IMR-90 (cell line): ENCODE results near the gene LMLN. TPM values are rescaled to one million over a fixed set of nuclear protein-coding genes. Genes with fewer than 3 reads are reported as not detected.

Experiments
- ATAC-seq: fragments of 200-7000 bp; cut with Tn5 transposase; 2 replicates; pipeline ENCODE4 v1.9.1; 2020; ENCODE audit warnings: low read depth, mild to moderate bottlenecking, moderate library complexity
- BruUV-seq: library from RNA; stranded (reverse); fragments of 400-500 nt; replicated peaks from 2 replicates; lab custom pipeline; 2021; lab: Mats Ljungman, UMichigan
- CTCF ChIA-PET: fragments of 300-600 bp; formaldehyde crosslinking; extraction: SDS; loops from one replicate; lab custom pipeline; 2021; ENCODE audit warnings: antibody characterized with exemption; lab: Yijun Ruan, JAX
- POLR2A ChIA-PET: fragments of 300-600 bp; sonication (Branson Sonifier 250); formaldehyde crosslinking; loops from one replicate; lab custom pipeline; 2022; ENCODE audit warnings: antibody characterized with exemption; ENCODE audit not compliant: unreplicated experiment; lab: Charles Lee
- DNase-seq: peaks from one replicate; pipeline ENCODE4 v3.0.0; 2013
- H2AFZ ChIP-seq: replicated peaks from 2 replicates; pipeline ENCODE3; 2013; ENCODE audit warnings: low read length, mild to moderate bottlenecking; ENCODE audit not compliant: poor library complexity
- H2AK5ac ChIP-seq: 2 replicates; pipeline ENCODE4 v1.6.1; 2013; ENCODE audit warnings: low read depth, low read length, inconsistent platforms
- H2AK9ac ChIP-seq: replicated peaks from 2 replicates; pipeline ENCODE3; 2013; ENCODE audit warnings: mild to moderate bottlenecking, low read depth, low read length, moderate library complexity; ENCODE audit not compliant: poor library complexity
- H2BK120ac ChIP-seq: 2 replicates; pipeline ENCODE4 v1.6.1; 2013; ENCODE audit warnings: low read depth, low read length, inconsistent platforms
- H2BK15ac ChIP-seq: 3 replicates; pipeline ENCODE4 v1.6.1; 2013; ENCODE audit warnings: low read depth, low read length, inconsistent platforms
- H2BK20ac ChIP-seq: 2 replicates; pipeline ENCODE4 v1.6.1; 2013; ENCODE audit warnings: low read depth, mild to moderate bottlenecking, inconsistent platforms, low read length, moderate library complexity
- H2BK5ac ChIP-seq: 2 replicates; pipeline ENCODE4 v1.6.1; 2013; ENCODE audit warnings: mild to moderate bottlenecking, low read depth, low read length, inconsistent platforms; ENCODE audit not compliant: poor library complexity, severe bottlenecking
- H3K14ac ChIP-seq: replicated peaks from 2 replicates; pipeline ENCODE4 v1.6.1; 2013; ENCODE audit warnings: low read depth, low read length, inconsistent platforms
- H3K18ac ChIP-seq: 2 replicates; pipeline ENCODE4 v1.6.1; 2013; ENCODE audit warnings: low read depth, low read length, control low read depth
- H3K23ac ChIP-seq: 2 replicates; pipeline ENCODE4 v1.6.1; 2013; ENCODE audit warnings: low read depth, low read length, inconsistent platforms
- H3K27ac ChIP-seq: 2 replicates; pipeline ENCODE4 v1.5.1; 2013; ENCODE audit warnings: mild to moderate bottlenecking, control low read depth, low read length; ENCODE audit not compliant: insufficient read depth
- H3K27me3 ChIP-seq: 2 replicates; pipeline ENCODE4 v1.6.1; 2013; ENCODE audit warnings: low read length; ENCODE audit not compliant: control insufficient read depth, insufficient read depth
- H3K36me3 ChIP-seq: 2 replicates; pipeline ENCODE4 v1.6.1; 2013; ENCODE audit warnings: low read length, mixed read lengths; ENCODE audit not compliant: control insufficient read depth, insufficient read depth
- H3K4ac ChIP-seq: 2 replicates; pipeline ENCODE4 v1.6.1; 2013; ENCODE audit warnings: low read depth, low read length, inconsistent platforms
- H3K4me1 ChIP-seq: 2 replicates; pipeline ENCODE4 v1.6.1; 2013; ENCODE audit warnings: low read length, mixed read lengths; ENCODE audit not compliant: control insufficient read depth, insufficient read depth
- H3K4me2 ChIP-seq: 2 replicates; pipeline ENCODE4 v1.6.1; 2013; ENCODE audit warnings: low read depth, mild to moderate bottlenecking, control low read depth, low read length, moderate library complexity
- H3K4me3 ChIP-seq: 2 replicates; pipeline ENCODE4 v1.5.1; 2013; ENCODE audit warnings: low read depth, mild to moderate bottlenecking, control low read depth, low read length, moderate library complexity; ENCODE audit not compliant: insufficient read depth
- H3K56ac ChIP-seq: 2 replicates; pipeline ENCODE4 v1.6.1; 2013; ENCODE audit warnings: low read length, inconsistent platforms; ENCODE audit not compliant: insufficient read depth; ENCODE audit errors: extremely low read depth
- H3K79me1 ChIP-seq, 2 experiments: 2 replicates each; pipeline ENCODE4 v1.6.1; 2013; ENCODE audit warnings: low read length in 2 of 2, inconsistent platforms in 1 of 2, low read depth in 1 of 2
- H3K9ac ChIP-seq: 2 replicates; pipeline ENCODE4 v1.6.1; 2013; ENCODE audit warnings: low read depth, low read length, control low read depth
- H3K9me1 ChIP-seq: 2 replicates; pipeline ENCODE4 v1.6.1; 2013; ENCODE audit warnings: low read length, inconsistent platforms; ENCODE audit not compliant: insufficient read depth
- H3K9me3 ChIP-seq: 2 replicates; pipeline ENCODE4 v1.6.1; 2013; ENCODE audit warnings: low read length; ENCODE audit not compliant: control insufficient read depth, insufficient read depth
- H4K20me1 ChIP-seq: 2 replicates; pipeline ENCODE4 v1.6.1; 2013; ENCODE audit warnings: low read length, inconsistent platforms; ENCODE audit not compliant: insufficient read depth
- H4K5ac ChIP-seq: 2 replicates; pipeline ENCODE4 v1.6.1; 2013; ENCODE audit warnings: mild to moderate bottlenecking, low read depth, low read length, control low read depth
- H4K8ac ChIP-seq, 2 experiments: 2 replicates each; pipeline ENCODE4 v1.6.1; 2013; ENCODE audit warnings: low read depth in 2 of 2, low read length in 2 of 2, control low read depth in 1 of 2, inconsistent platforms in 1 of 2
- H4K91ac ChIP-seq: 2 replicates; pipeline ENCODE4 v1.6.1; 2013; ENCODE audit warnings: low read depth, low read length, inconsistent platforms; ENCODE audit not compliant: insufficient read depth
- BHLHE40 ChIP-seq: fragments of 150-350 bp; IDR thresholded peaks from 2 replicates; pipeline ENCODE4 v1.6.1; 2016; ENCODE audit warnings: mild to moderate bottlenecking, low read depth, low read length
- CEBPB ChIP-seq: IDR thresholded peaks from 2 replicates; pipeline ENCODE4 v1.6.1; 2012; ENCODE audit warnings: low read depth, low read length, improper control_type of control experiment
- CHD1 ChIP-seq: IDR thresholded peaks from 2 replicates; pipeline ENCODE4 v1.6.1; 2012; ENCODE audit warnings: low read depth, low read length, improper control_type of control experiment
- FOS ChIP-seq: fragments of 150-350 bp; IDR thresholded peaks from 2 replicates; pipeline ENCODE4 v1.6.1; 2016; ENCODE audit warnings: low read depth, low read length
- MAFK ChIP-seq: IDR thresholded peaks from 2 replicates; pipeline ENCODE4 v1.6.1; 2012; ENCODE audit warnings: low read depth, low read length, improper control_type of control experiment
- MAZ ChIP-seq: IDR thresholded peaks from 2 replicates; pipeline ENCODE4 v1.6.1; 2012; ENCODE audit warnings: low read depth, mild to moderate bottlenecking, low read length, improper control_type of control experiment, moderate library complexity, borderline replicate concordance
- MXI1 ChIP-seq: IDR thresholded peaks from 2 replicates; pipeline ENCODE4 v1.6.1; 2012; ENCODE audit warnings: low read depth, mild to moderate bottlenecking, low read length, moderate library complexity, borderline replicate concordance
- NFE2L2 ChIP-seq: fragments of 150-350 bp; IDR thresholded peaks from 2 replicates; pipeline ENCODE4 v1.6.1; 2016; ENCODE audit warnings: low read depth, mild to moderate bottlenecking, low read length
- POLR2A ChIP-seq: IDR thresholded peaks from 2 replicates; pipeline ENCODE4 v1.6.1; 2012; ENCODE audit warnings: mild to moderate bottlenecking, low read depth, low read length
- RAD21 ChIP-seq: IDR thresholded peaks from 2 replicates; pipeline ENCODE4 v1.6.1; 2012; ENCODE audit warnings: low read length, improper control_type of control experiment
- RCOR1 ChIP-seq: IDR thresholded peaks from 2 replicates; pipeline ENCODE4 v1.6.1; 2012; ENCODE audit warnings: mild to moderate bottlenecking, low read length, improper control_type of control experiment; ENCODE audit not compliant: insufficient replicate concordance
- RFX5 ChIP-seq: IDR thresholded peaks from 2 replicates; pipeline ENCODE4 v1.8.0; 2012; ENCODE audit warnings: low read depth, mild to moderate bottlenecking, low read length, moderate library complexity
- SMC3 ChIP-seq: fragments of 150-350 bp; IDR thresholded peaks from 2 replicates; pipeline ENCODE4 v1.6.1; 2016; ENCODE audit warnings: low read depth, mild to moderate bottlenecking, antibody characterized with exemption, low read length, moderate library complexity
- WGBS, 2 experiments: methylation state at CpG; one replicate each; pipeline versions ENCODE4 v1.1.5 to v1.1.7; 2013; ENCODE audit warnings: missing lambda C conversion rate in 2 of 2; ENCODE audit not compliant: insufficient read length in 1 of 2; ENCODE audit errors: extremely low coverage in 2 of 2; 5-methylcytosine and 5-hydroxymethylcytosine counted together
- dilution Hi-C: fragments of 300-500 bp; cut with HindIII; formaldehyde crosslinking; loops from one replicate; pipeline ENCODE4 v1.14.3; 2018; ENCODE audit warnings: low sequenced_read_pairs; ENCODE audit not compliant: unreplicated experiment
- in situ Hi-C: fragments of 300-500 bp; cut with MboI; formaldehyde crosslinking; loops from 3 replicates; pipeline ENCODE4 v1.14.3; 2019; ENCODE audit warnings: low sequenced_read_pairs, inconsistent platforms, mixed read lengths
- intact Hi-C: fragments of 100-400 bp; cut with micrococcal nuclease; formaldehyde crosslinking; loops from 2 replicates; pipeline ENCODE4 v1.10.0; 2022
- polyA plus RNA-seq, 3 experiments: library from polyadenylated mRNA; depleted of rRNA; stranded (reverse); fragments of >200 nt; gene quantifications; 2 replicates each; pipeline ENCODE4 v1.2.3, GENCODE V29; 2012; ENCODE audit warnings: low replicate concordance in 1 of 3
- total RNA-seq: library from RNA; depleted of rRNA; stranded (reverse); fragments of >200 nt; gene quantifications from 2 replicates; pipeline ENCODE4 v1.2.3, GENCODE V29; 2012
- TF ChIP-seq, protein P1 (sequence below): fragments of 150-350 bp; IDR thresholded peaks from 2 replicates; pipeline ENCODE4 v1.6.1; 2017; ENCODE audit warnings: mild to moderate bottlenecking, antibody characterized with exemption, low read length, low read depth
- TF ChIP-seq, protein P2 (sequence below): fragments of 150-350 bp; IDR thresholded peaks from 2 replicates; pipeline ENCODE4 v1.6.1; 2016; ENCODE audit warnings: low read depth, mild to moderate bottlenecking, low read length, moderate library complexity, borderline replicate concordance
- TF ChIP-seq, protein P3 (sequence below): conservative IDR thresholded peaks from 2 replicates; pipeline ENCODE4 v1.5.1; 2012; ENCODE audit warnings: mild to moderate bottlenecking, low read depth, low read length, improper control_type of control experiment

The LMLN gene
- total and polyA plus RNA-seq, 2 of the 4 experiments (the other 2 are of a cell fraction) = 3.3 to 3.9 TPM

DNA sequence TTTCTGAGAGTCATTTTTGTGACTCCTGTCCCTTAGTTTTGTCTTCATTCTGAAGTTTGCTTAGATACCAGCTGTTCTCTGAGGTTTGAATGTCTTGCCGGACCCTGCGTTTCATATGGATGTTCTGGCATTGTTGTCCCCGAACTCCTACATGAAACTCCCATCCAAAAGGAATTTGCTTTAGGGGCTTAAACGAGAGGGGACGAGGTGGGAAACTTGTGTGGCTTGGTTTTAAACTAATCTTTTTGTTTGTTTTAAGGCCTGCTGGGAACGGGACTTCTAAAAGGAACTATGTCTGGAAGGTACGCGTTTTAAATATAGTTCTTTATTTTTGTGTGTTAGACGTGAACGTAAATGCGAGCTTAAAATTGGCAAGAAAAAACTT is 9.3 kb upstream of the LMLN start:
- Histone ChIP-seq H3K4ac (peak overlapping the region; percentile 98), H2BK5ac (peak overlapping the region; percentile 98), H3K79me1 (peaks cover 17 to 40% of the 10 kb centered on the region in 2 experiments), H3K9me1 (no peaks in the 10 kb centered on the region), H3K23ac (peak overlapping the region; percentile 99), H3K9me3 (no peaks in the 10 kb centered on the region), H2BK20ac (no peak overlapping the region), H2AK9ac (peak overlapping the region; percentile 57), H2BK120ac (peak overlapping the region; percentile 9; the same call in 1 of the 2 replicates), H4K5ac (peak overlapping the region; percentile 80; the same call in 1 of the 2 replicates), H3K4me1 (no peaks in the 10 kb centered on the region), H3K14ac (peak overlapping the region; percentile 99), H4K8ac (peak overlapping the region; percentile 91), H3K56ac (peak overlapping the region; percentile 96), H2BK15ac (no peak overlapping the region), H4K91ac (peak overlapping the region; percentile 82), H3K9ac (peak overlapping the region; percentile 99), H2AK5ac (peak overlapping the region; percentile 100), H3K27me3 (no peaks in the 10 kb centered on the region), H2AFZ (no peak overlapping the region), H4K20me1 (peaks cover 33% of the 10 kb centered on the region), H3K18ac (no peak overlapping the region), H3K4me2 (peak overlapping the region; percentile 90), H3K36me3 (peaks cover 34% of the 10 kb centered on the region), H3K27ac (peak overlapping the region; percentile 85), H3K4me3 (peak overlapping the region; percentile 88)
- in situ Hi-C loops = no loop called here
- BruUV-seq = no TSS peak
- DNase-seq = no peak
- dilution Hi-C loops = no loop called here
- POLR2A ChIA-PET = no interaction called here
- 0% methylated on average over 3 of the region's 11 CpGs; no CpG with 5 or more reads in 1 of the 2 experiments for WGBS, 2 experiments
- CTCF ChIA-PET = interaction anchor here (0.8 kb wide), 1 partner anchor 45 kb away, joined by 3 read pairs; no protein-coding TSS in a partner anchor
- intact Hi-C loops = no loop called here
- ATAC-seq = no peak
- TF ChIP-seq MAFK (no peak), CHD1 (no peak), MXI1 (no peak), RAD21 (no peak), FOS (no peak), MAZ (no peak), CEBPB (no peak), POLR2A (no peak), NFE2L2 (no peak), SMC3 (no peak), RFX5 (no peak), RCOR1 (no peak), BHLHE40 (no peak)
- TF ChIP-seq, protein P1, sequence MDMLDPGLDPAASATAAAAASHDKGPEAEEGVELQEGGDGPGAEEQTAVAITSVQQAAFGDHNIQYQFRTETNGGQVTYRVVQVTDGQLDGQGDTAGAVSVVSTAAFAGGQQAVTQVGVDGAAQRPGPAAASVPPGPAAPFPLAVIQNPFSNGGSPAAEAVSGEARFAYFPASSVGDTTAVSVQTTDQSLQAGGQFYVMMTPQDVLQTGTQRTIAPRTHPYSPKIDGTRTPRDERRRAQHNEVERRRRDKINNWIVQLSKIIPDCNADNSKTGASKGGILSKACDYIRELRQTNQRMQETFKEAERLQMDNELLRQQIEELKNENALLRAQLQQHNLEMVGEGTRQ = no peak
- TF ChIP-seq, protein P2, sequence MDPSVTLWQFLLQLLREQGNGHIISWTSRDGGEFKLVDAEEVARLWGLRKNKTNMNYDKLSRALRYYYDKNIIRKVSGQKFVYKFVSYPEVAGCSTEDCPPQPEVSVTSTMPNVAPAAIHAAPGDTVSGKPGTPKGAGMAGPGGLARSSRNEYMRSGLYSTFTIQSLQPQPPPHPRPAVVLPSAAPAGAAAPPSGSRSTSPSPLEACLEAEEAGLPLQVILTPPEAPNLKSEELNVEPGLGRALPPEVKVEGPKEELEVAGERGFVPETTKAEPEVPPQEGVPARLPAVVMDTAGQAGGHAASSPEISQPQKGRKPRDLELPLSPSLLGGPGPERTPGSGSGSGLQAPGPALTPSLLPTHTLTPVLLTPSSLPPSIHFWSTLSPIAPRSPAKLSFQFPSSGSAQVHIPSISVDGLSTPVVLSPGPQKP = no peak
- TF ChIP-seq, protein P3, sequence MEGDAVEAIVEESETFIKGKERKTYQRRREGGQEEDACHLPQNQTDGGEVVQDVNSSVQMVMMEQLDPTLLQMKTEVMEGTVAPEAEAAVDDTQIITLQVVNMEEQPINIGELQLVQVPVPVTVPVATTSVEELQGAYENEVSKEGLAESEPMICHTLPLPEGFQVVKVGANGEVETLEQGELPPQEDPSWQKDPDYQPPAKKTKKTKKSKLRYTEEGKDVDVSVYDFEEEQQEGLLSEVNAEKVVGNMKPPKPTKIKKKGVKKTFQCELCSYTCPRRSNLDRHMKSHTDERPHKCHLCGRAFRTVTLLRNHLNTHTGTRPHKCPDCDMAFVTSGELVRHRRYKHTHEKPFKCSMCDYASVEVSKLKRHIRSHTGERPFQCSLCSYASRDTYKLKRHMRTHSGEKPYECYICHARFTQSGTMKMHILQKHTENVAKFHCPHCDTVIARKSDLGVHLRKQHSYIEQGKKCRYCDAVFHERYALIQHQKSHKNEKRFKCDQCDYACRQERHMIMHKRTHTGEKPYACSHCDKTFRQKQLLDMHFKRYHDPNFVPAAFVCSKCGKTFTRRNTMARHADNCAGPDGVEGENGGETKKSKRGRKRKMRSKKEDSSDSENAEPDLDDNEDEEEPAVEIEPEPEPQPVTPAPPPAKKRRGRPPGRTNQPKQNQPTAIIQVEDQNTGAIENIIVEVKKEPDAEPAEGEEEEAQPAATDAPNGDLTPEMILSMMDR = no peak
